OCI-LY1 (cell line): ENCODE data around the gene DMRT1.
"Not testable (repeated sequence)": the region's sequence is repeated elsewhere in the genome, so short reads cannot be mapped to it uniquely, and the experiment has no call there.

Experiments used
- H2AFZ ChIP-seq: fragments of 200-600 bp; sonication (generic), shearing (Covaris generic); 2 replicates; pipeline ENCODE4 v1.6.0; 2014; ENCODE audit warnings: antibody characterized with exemption, mild to moderate bottlenecking, low read length
- H3F3A ChIP-seq: fragments of 200-600 bp; sonication (generic), shearing (Covaris generic); 2 replicates; pipeline ENCODE4 v1.6.0; 2014; ENCODE audit warnings: mild to moderate bottlenecking, antibody characterized with exemption, low read length, moderate library complexity; ENCODE audit not compliant: insufficient read depth
- H3K27ac ChIP-seq: fragments of 200-600 bp; sonication (generic); 2 replicates; pipeline ENCODE4 v1.5.1; 2014; ENCODE audit warnings: low read length, mixed run types, mild to moderate bottlenecking, low read depth; ENCODE audit not compliant: poor library complexity, severe bottlenecking
- H3K27me3 ChIP-seq: fragments of 200-600 bp; sonication (generic); 2 replicates; pipeline ENCODE4 v1.6.0; 2014; ENCODE audit warnings: antibody characterized with exemption, mild to moderate bottlenecking, low read length, moderate library complexity; ENCODE audit not compliant: insufficient read depth
- H3K36me3 ChIP-seq: fragments of 200-600 bp; sonication (generic); 2 replicates; pipeline ENCODE4 v1.6.1; 2014; ENCODE audit warnings: mild to moderate bottlenecking, antibody characterized with exemption, low read length, moderate library complexity, mixed read lengths; ENCODE audit not compliant: insufficient read depth
- H3K4me1 ChIP-seq: fragments of 200-600 bp; sonication (generic); 2 replicates; pipeline ENCODE4 v1.5.1; 2014; ENCODE audit warnings: mild to moderate bottlenecking, low read length, moderate library complexity; ENCODE audit not compliant: insufficient read depth, severe bottlenecking
- H3K4me2 ChIP-seq: fragments of 200-600 bp; sonication (generic), shearing (Covaris generic); 2 replicates; pipeline ENCODE4 v1.6.1; 2014; ENCODE audit warnings: low read length
- H3K4me3 ChIP-seq: fragments of 200-600 bp; sonication (generic); 2 replicates; pipeline ENCODE4 v1.5.1; 2014; ENCODE audit warnings: low read length, low read depth, mild to moderate bottlenecking, mixed read lengths; ENCODE audit not compliant: poor library complexity, severe bottlenecking
- H3K79me2 ChIP-seq: fragments of 200-600 bp; shearing (Covaris generic); 2 replicates; pipeline ENCODE4 v1.6.1; 2016; ENCODE audit warnings: mixed run types, low read length, mixed read lengths; ENCODE audit not compliant: insufficient read depth
- H3K9ac ChIP-seq: fragments of 200-600 bp; sonication (generic), shearing (Covaris generic); 2 replicates; pipeline ENCODE4 v1.6.1; 2014; ENCODE audit warnings: mild to moderate bottlenecking, low read length, mixed read lengths
- H3K9me2 ChIP-seq: fragments of 200-600 bp; sonication (generic), shearing (Covaris generic); 2 replicates; pipeline ENCODE4 v1.6.1; 2014; ENCODE audit warnings: low read depth, mild to moderate bottlenecking, low read length, mixed read lengths
- H3K9me3 ChIP-seq: fragments of 200-600 bp; shearing (Covaris generic); 2 replicates; pipeline ENCODE4 v1.6.1; 2014; ENCODE audit warnings: low read length, mixed read lengths
- H4K20me1 ChIP-seq: fragments of 200-600 bp; sonication (generic), shearing (Covaris generic); 2 replicates; pipeline ENCODE4 v1.6.0; 2016; ENCODE audit warnings: mild to moderate bottlenecking, low read length; ENCODE audit not compliant: insufficient read depth
- EZH2 ChIP-seq: fragments of 200-600 bp; sonication (generic), shearing (Covaris generic); IDR thresholded peaks from 2 replicates; pipeline ENCODE4 v1.8.0; 2017; ENCODE audit warnings: borderline replicate concordance, mixed run types, mild to moderate bottlenecking, antibody characterized with exemption, low read length, moderate library complexity, mixed read lengths
- TF ChIP-seq, protein P1 (sequence below): fragments of 200-600 bp; sonication (generic), shearing (Covaris generic); IDR thresholded peaks from 2 replicates; pipeline ENCODE4 v1.5.1; 2017; ENCODE audit warnings: mild to moderate bottlenecking, antibody characterized with exemption, low read length, moderate library complexity, mixed read lengths

DMRT1 gene

GRCh38 chr9:998299-999110 lies 157.0 kb downstream of the DMRT1 start:
- TF ChIP-seq, protein P1, sequence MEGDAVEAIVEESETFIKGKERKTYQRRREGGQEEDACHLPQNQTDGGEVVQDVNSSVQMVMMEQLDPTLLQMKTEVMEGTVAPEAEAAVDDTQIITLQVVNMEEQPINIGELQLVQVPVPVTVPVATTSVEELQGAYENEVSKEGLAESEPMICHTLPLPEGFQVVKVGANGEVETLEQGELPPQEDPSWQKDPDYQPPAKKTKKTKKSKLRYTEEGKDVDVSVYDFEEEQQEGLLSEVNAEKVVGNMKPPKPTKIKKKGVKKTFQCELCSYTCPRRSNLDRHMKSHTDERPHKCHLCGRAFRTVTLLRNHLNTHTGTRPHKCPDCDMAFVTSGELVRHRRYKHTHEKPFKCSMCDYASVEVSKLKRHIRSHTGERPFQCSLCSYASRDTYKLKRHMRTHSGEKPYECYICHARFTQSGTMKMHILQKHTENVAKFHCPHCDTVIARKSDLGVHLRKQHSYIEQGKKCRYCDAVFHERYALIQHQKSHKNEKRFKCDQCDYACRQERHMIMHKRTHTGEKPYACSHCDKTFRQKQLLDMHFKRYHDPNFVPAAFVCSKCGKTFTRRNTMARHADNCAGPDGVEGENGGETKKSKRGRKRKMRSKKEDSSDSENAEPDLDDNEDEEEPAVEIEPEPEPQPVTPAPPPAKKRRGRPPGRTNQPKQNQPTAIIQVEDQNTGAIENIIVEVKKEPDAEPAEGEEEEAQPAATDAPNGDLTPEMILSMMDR: peak; percentile 69
- not testable (repeated sequence) for H3K36me3 ChIP-seq, H3K79me2 ChIP-seq, H3K9me3 ChIP-seq, H3F3A ChIP-seq, H3K27me3 ChIP-seq, H3K9me2 ChIP-seq, H4K20me1 ChIP-seq
- peak overlapping the region; percentile 98 for H2AFZ ChIP-seq
- peak overlapping the region; percentile 61 for H3K27ac ChIP-seq
- H3K9ac ChIP-seq: peak overlapping the region; percentile 73
- peaks cover 14% of the 10 kb centered on the region for H3K4me1 ChIP-seq
- H3K4me3 ChIP-seq: peak overlapping the region; percentile 64
- peak overlapping the region; percentile 85 for H3K4me2 ChIP-seq

GRCh38 chr9:1001838-1002237 lies 160.3 kb downstream of the DMRT1 start:
- peaks cover 23% of the 10 kb centered on the region for H3K4me1 ChIP-seq
- no peak overlapping the region for H3K27ac ChIP-seq
- H3K27me3 ChIP-seq: no peaks in the 10 kb centered on the region
- H3K4me3 ChIP-seq: no peak overlapping the region
- no peaks in the 10 kb centered on the region for H4K20me1 ChIP-seq
- H3K9me2 ChIP-seq: no peaks in the 10 kb centered on the region
- H2AFZ ChIP-seq: no peak overlapping the region
- H3F3A ChIP-seq: no peaks in the 10 kb centered on the region
- no peaks in the 10 kb centered on the region for H3K36me3 ChIP-seq
- no peaks in the 10 kb centered on the region for H3K79me2 ChIP-seq
- no peak for TF ChIP-seq EZH2
- TF ChIP-seq, protein P1: no peak
- H3K4me2 ChIP-seq: no peak overlapping the region
- no peak overlapping the region for H3K9ac ChIP-seq
- no peaks in the 10 kb centered on the region for H3K9me3 ChIP-seq

DNA sequence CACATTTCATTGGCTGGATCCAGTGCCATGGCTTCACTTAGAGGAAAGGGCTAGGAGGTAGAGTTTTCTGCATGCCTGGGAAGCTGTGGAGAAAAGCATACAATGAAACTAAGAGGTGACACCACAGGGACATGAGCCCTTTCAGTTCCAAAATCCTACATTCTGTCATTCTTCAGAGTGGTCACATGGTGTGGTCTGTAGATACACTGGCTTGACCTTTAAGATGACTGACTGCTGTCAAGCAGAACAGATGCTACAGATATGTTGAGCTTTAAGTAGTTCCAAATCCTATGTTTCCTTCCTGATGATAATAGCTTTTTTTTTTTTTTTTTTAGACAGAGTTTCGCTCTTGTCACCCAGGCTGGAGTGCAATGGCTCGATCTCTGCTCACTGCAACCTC lies 161.2 kb downstream of the DMRT1 start:
- TF ChIP-seq, protein P1: no peak

More for the DNA sequence above, 161.2 kb downstream of the DMRT1 start:
- H3K9ac ChIP-seq: no peak overlapping the region
- no peaks in the 10 kb centered on the region for H3K36me3 ChIP-seq
- no peaks in the 10 kb centered on the region for H3K27me3 ChIP-seq
- no peaks in the 10 kb centered on the region for H3K79me2 ChIP-seq
- H3K27ac ChIP-seq: no peak overlapping the region
- no peaks in the 10 kb centered on the region for H3K9me3 ChIP-seq
- H3K4me3 ChIP-seq: no peak overlapping the region
- no peaks in the 10 kb centered on the region for H3K9me2 ChIP-seq
- H3F3A ChIP-seq: no peaks in the 10 kb centered on the region
- H4K20me1 ChIP-seq: no peaks in the 10 kb centered on the region
- H3K4me2 ChIP-seq: no peak overlapping the region
- no peak overlapping the region for H2AFZ ChIP-seq
- H3K4me1 ChIP-seq: peaks cover 31% of the 10 kb centered on the region
